ENCODE results near the gene ANHX. TPM values are rescaled to one million over a fixed set of nuclear protein-coding genes. Genes with fewer than 3 reads are reported as not detected.

ANHX gene
- total RNA-seq, 1 donor from 2014 or later = not detected

DNA sequence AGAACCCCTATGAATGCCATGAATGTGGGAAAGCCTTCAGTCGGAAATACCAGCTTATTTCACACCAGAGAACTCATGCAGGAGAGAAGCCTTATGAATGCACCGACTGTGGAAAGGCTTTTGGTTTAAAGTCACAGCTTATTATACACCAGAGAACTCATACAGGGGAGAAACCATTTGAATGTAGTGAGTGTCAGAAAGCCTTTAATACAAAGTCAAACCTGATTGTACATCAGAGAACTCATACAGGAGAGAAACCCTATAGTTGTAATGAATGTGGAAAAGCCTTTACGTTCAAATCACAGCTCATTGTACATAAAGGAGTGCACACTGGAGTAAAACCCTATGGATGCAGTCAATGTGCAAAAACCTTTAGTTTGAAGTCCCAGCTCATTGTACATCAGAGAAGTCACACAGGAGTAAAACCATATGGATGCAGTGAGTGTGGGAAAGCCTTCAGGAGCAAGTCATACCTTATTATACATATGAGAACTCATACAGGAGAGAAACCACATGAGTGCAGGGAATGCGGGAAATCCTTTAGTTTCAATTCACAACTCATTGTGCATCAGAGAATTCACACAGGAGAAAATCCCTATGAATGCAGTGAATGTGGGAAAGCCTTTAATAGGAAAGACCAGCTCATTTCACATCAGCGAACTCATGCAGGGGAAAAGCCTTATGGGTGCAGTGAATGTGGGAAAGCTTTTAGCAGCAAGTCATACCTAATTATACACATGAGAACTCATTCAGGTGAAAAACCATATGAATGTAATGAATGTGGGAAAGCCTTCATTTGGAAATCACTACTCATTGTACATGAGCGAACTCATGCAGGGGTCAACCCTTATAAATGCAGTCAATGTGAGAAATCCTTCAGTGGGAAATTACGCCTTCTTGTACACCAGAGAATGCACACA lies 32.1 kb downstream of the ANHX start:
- Histone ChIP-seq H3K27ac (no peak overlapping the region), H3K9me3 (peaks cover 90% of the 10 kb centered on the region), H3K4me1 (no peaks in the 10 kb centered on the region), H3K36me3 (peaks cover 28% of the 10 kb centered on the region), H3K27me3 (ENCODE audit: low read depth) (no peaks in the 10 kb centered on the region), H3K4me3 (no peak overlapping the region)
- TF ChIP-seq, protein P1, sequence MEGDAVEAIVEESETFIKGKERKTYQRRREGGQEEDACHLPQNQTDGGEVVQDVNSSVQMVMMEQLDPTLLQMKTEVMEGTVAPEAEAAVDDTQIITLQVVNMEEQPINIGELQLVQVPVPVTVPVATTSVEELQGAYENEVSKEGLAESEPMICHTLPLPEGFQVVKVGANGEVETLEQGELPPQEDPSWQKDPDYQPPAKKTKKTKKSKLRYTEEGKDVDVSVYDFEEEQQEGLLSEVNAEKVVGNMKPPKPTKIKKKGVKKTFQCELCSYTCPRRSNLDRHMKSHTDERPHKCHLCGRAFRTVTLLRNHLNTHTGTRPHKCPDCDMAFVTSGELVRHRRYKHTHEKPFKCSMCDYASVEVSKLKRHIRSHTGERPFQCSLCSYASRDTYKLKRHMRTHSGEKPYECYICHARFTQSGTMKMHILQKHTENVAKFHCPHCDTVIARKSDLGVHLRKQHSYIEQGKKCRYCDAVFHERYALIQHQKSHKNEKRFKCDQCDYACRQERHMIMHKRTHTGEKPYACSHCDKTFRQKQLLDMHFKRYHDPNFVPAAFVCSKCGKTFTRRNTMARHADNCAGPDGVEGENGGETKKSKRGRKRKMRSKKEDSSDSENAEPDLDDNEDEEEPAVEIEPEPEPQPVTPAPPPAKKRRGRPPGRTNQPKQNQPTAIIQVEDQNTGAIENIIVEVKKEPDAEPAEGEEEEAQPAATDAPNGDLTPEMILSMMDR (IDR thresholded peaks at IDR 0.05) = no peak
- ATAC-seq = no peak
- intact Hi-C loops (cut with DNase I) = no loop called here
- DNase-seq = no peak

DNA sequence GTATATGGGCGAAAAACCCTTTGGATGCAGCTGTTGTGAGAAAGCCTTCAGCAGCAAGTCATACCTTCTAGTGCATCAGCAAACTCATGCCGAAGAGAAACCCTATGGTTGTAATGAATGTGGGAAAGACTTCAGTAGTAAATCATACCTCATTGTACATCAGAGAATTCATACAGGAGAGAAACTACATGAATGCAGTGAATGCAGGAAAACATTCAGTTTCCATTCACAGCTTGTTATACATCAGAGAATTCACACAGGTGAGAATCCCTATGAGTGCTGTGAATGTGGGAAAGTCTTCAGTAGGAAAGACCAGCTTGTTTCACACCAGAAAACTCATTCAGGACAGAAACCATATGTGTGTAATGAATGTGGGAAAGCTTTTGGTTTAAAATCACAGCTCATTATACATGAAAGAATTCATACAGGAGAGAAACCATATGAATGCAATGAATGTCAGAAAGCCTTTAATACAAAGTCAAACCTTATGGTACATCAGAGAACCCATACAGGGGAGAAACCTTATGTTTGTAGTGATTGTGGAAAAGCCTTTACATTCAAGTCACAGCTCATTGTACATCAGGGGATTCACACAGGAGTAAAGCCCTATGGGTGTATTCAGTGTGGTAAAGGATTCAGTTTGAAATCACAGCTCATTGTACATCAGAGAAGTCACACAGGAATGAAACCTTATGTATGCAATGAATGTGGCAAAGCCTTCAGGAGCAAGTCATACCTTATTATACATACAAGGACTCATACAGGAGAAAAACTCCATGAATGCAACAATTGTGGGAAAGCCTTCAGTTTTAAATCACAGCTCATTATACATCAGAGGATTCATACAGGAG lies 33.0 kb downstream of the ANHX start:
- TF ChIP-seq, protein P1 (IDR thresholded peaks at IDR 0.05) = no peak
- Histone ChIP-seq H3K4me3 (no peak overlapping the region), H3K4me1 (no peaks in the 10 kb centered on the region), H3K27ac (no peak overlapping the region), H3K9me3 (peaks cover 81% of the 10 kb centered on the region), H3K36me3 (peaks cover 28% of the 10 kb centered on the region), H3K27me3 (ENCODE audit: low read depth) (no peaks in the 10 kb centered on the region)
- DNase-seq = no peak
- intact Hi-C loops (cut with DNase I) = no loop called here
- ATAC-seq = no peak

DNA sequence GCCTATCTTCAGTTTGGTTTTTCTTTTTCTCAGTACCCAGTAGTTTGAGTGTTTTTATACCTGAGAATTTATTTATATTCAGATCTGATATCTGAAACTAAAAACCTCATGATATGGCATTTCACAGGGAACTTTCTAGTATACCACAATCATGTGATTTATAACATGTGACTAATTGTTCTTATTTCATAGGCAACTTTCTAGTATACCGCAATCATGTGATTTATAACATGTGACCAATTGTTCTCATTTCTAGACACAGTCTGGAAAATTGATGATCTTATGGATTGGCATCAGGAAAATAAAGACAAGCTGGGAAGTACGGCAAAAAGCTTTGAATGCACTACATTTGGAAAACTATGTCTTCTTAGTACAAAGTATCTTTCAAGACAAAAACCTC lies 33.8 kb downstream of the ANHX start:
- Histone ChIP-seq H3K4me1 (no peaks in the 10 kb centered on the region), H3K4me3 (no peak overlapping the region), H3K27ac (no peak overlapping the region), H3K27me3 (ENCODE audit: low read depth) (no peaks in the 10 kb centered on the region), H3K9me3 (peaks cover 74% of the 10 kb centered on the region), H3K36me3 (peaks cover 28% of the 10 kb centered on the region)
- no peak for ATAC-seq
- TF ChIP-seq, protein P1 (IDR thresholded peaks at IDR 0.05) = no peak
- no peak for DNase-seq
- intact Hi-C loops (cut with DNase I) = no loop called here

DNA sequence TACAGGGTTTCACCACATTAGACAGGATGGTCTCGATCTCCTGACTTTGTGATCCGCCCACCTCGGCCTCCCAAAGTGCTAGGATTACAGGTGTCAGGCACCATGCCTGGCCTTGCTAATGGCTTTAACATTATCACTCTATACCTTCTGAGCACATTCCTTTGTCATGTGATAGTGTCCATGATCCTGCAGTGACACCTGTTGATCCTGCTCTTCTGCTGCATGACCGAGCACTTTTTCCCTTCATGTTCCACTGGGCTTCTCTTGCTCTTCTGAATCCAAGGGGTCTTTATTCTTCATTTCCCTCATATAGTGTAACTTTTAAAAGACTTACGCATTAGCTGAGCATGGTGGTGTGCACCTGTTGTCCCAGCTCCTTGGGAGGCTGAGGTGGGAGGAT lies 42.8 kb downstream of the ANHX start:
- ATAC-seq (no peak), DNase-seq (no peak)
- Histone ChIP-seq H3K27me3 (ENCODE audit: low read depth) (no peaks in the 10 kb centered on the region), H3K4me3 (no peak overlapping the region), H3K9me3 (peaks cover 90% of the 10 kb centered on the region), H3K27ac (no peak overlapping the region), H3K4me1 (no peaks in the 10 kb centered on the region), H3K36me3 (peaks cover 78% of the 10 kb centered on the region)
- intact Hi-C loops (cut with DNase I) = no loop called here
- TF ChIP-seq, protein P1 (IDR thresholded peaks at IDR 0.05) = no peak

DNA sequence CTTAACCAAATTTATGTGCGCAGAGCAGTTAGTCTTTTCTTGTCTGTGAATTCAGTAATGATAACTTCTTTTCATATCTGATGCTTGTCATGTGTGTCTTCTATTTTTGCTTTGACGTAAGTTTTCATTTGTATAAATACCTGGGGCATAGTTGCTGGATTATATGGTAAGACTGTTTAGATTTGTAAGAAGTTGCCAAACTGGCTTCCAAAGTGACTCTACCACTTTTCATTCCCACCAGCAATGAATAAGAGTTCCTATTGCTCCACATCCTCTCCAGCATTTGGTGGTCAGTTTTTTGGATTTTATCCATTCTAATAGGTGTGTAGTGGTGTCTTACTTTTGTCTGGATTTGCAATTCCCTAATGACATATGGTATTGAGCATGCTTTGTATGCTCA lies 45.5 kb downstream of the ANHX start:
- Histone ChIP-seq H3K27me3 (ENCODE audit: low read depth) (no peaks in the 10 kb centered on the region), H3K27ac (no peak overlapping the region), H3K4me1 (no peaks in the 10 kb centered on the region), H3K36me3 (peaks cover 96% of the 10 kb centered on the region), H3K9me3 (peaks cover 100% of the 10 kb centered on the region), H3K4me3 (no peak overlapping the region)
- DNase-seq = no peak
- intact Hi-C loops (cut with DNase I) = no loop called here
- TF ChIP-seq, protein P1 (IDR thresholded peaks at IDR 0.05) = no peak
- no peak for ATAC-seq

All from lower lobe of right lung (tissue), 2 donors.